Testis (tissue), 2 donors: ENCODE results near the gene CHIT1.

ENCODE experiments used
- CTCF ChIP-seq, 3 experiments: fragments of 450-650 bp in 2 of 3; fragments of 200-600 bp in 1 of 3; sonication (generic) in 1 of 3; IDR thresholded peaks; one replicate each; pipeline ENCODE4 v1.5.1; 2016 to 2019; ENCODE audit warnings: antibody characterized with exemption in 3 of 3, mild to moderate bottlenecking in 2 of 3, moderate library complexity in 1 of 3
- POLR2A ChIP-seq: fragments of 450-650 bp; IDR thresholded peaks from one replicate; pipeline ENCODE4 v1.6.1; 2017; ENCODE audit warnings: antibody characterized with exemption, mild to moderate bottlenecking, moderate library complexity

DNA sequence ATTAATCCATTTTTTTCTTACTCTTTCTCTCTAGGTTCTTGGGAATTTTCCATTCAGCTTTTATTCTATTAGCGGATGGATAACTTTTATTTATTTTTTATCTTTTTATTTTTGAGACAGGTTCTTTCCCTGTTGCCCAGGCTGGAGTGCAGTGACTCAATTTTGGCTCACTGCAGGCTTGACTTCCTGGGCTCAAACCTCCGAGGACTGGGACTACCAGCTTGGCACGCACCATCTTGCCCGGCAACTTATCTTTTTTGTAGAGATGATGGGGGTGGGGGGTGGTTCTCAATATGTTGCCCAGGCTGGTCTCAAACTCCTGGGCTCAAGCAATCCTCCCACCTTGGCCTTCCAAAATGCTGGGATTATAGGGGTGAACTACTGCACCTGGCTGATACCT, 36.1 kb upstream of the CHIT1 start:
- TF ChIP-seq CTCF (IDR thresholded peaks at IDR 0.05) = no peak
- TF ChIP-seq POLR2A = no peak
